Measurements from ENCODE around the gene GRK3.

- TF ChIP-seq POLR2A (IDR thresholded peaks at IDR 0.05; ENCODE audit: low read length) (no peak), GATA1 (IDR thresholded peaks at IDR 0.05; ENCODE audit: low read depth, low read length) (no peak)
Observed at GRCh38 chr22:25621986-25622385, 57.5 kb downstream of the GRK3 start.
